Upper lobe of left lung (tissue), 4 donors: ENCODE data around the gene CDK11B.
"Not testable (repeated sequence)": the region's sequence is repeated elsewhere in the genome, so short reads cannot be mapped to it uniquely, and the experiment has no call there.

Source experiments
- CTCF ChIP-seq, 6 experiments: fragments of 450-650 bp in 4 of 6; fragments of 200-600 bp in 2 of 6; sonication (generic) in 2 of 6; IDR thresholded peaks; one replicate each; pipeline ENCODE4 v1.5.1; 2016 to 2019; ENCODE audit warnings: antibody characterized with exemption in 6 of 6
- EP300 ChIP-seq, 4 donors: sonication (generic); formaldehyde crosslinking; IDR thresholded peaks; one replicate each; pipeline ENCODE4 v1.5.1; 2017; ENCODE audit warnings: antibody characterized with exemption in 4 of 4, control low read depth in 2 of 4
- POLR2A ChIP-seq, 4 donors: fragments of 450-650 bp; IDR thresholded peaks; one replicate each; pipeline ENCODE4 v1.5.1; 2016 to 2017; ENCODE audit warnings: antibody characterized with exemption in 4 of 4, mild to moderate bottlenecking in 2 of 4
- POLR2AphosphoS5 ChIP-seq, 2 donors: sonication (generic); formaldehyde crosslinking; IDR thresholded peaks; one replicate each; pipeline ENCODE4 v1.5.1; 2017; ENCODE audit warnings: antibody characterized with exemption in 2 of 2

- TF ChIP-seq CTCF, EP300, POLR2A, POLR2AphosphoS5 (IDR thresholded peaks at IDR 0.05): not testable (repeated sequence)
These were observed 21.3 kb downstream of the CDK11B start for GRCh38 chr1:1637479-1637875.
